Kasumi-1 (cell line): ENCODE results near the gene FEM1B.

Source experiments
- DNase-seq, 2 experiments: peaks; one replicate each; lab custom pipeline; 2025; lab: John Stamatoyannopoulos, UW

FEM1B gene

DNA sequence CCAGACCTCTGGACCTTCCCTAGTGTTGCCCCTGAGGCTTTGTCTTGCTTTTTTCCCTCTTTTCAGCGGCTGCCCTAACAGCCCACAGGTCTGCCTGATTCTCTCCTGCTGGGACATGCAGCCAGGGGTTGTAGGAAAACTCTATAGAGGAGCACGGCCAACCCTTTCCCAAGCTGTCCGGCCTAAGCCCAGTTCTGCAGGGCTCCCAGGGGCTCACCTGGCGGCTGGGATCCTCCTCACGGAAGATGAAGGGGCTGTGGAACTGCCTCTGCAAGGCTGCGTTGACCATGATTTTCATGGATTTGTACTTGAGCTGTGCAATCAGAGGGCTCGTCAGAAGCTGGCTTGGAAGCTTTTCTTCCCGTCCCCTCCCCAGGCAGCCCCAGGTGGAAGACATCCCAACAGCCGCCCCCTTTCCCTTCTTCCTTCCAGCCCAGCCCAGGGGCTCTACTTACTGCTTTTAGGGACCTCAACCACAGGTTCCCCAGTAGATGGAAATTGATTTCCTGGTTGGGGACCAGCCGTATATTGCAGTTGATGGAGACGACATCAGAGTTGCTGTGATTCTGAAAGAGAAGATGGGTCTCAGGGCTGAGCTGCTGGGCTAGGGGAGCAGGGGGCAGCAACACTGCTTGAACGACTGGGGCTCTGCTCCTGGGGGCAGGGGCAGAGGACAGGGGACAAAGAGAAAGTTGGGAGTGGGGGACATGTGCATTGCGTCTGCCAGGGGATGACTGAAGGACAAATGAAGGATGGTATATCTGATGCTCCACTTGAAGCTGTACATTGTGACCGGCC is 29.8 kb downstream of the FEM1B start:
- DNase-seq, result no peak

DNA sequence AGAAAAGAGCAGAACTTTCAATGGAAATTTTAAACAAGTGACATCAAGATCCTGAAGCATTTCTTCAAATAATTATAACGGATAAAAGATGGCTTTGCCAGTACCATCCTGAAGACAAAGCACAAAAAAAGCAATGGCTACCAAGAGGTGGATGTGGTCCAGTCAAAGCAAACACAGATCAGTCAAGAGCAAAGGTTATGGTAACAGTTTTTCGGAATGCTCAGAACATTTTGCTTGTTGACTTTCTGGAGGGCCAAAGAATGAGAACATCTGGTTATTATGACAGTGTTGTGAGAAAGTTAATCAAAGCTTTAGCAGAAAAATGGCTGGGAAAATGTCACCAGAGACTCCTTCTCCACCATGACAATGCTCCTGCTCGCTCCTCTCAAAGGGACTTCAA is 31.5 kb downstream of the FEM1B start:
- DNase-seq, result no peak

DNA sequence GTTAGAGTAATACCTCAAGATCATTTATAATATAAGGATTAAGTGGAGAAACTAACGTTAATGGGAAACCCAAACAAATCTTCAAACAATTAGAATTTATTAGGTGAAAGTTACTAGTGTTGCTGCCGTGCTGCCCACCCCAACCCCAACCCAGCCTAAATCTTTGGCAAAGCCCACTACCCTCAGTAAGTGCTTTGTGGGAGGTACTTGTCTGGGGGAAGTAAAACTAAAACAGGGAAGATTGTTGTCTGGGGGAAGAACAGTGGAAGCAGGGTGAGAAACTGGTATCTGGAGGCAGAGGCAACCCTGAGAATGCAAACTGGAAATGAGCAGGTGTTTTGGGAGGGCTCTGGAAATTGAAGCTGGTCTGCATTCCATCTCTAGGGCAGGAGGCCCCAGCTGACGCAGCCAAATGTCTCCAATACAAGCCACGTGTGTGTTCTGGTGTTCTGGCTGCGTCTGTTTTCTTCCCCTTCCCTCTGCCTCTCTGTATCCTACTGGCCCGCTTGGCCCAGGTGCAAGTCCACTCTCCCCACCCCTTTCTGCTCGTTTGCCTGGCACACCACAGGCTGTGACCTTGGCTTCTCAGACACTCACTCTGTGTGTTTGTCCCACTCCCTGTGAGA is 32.7 kb downstream of the FEM1B start:
- no peak for DNase-seq

DNA sequence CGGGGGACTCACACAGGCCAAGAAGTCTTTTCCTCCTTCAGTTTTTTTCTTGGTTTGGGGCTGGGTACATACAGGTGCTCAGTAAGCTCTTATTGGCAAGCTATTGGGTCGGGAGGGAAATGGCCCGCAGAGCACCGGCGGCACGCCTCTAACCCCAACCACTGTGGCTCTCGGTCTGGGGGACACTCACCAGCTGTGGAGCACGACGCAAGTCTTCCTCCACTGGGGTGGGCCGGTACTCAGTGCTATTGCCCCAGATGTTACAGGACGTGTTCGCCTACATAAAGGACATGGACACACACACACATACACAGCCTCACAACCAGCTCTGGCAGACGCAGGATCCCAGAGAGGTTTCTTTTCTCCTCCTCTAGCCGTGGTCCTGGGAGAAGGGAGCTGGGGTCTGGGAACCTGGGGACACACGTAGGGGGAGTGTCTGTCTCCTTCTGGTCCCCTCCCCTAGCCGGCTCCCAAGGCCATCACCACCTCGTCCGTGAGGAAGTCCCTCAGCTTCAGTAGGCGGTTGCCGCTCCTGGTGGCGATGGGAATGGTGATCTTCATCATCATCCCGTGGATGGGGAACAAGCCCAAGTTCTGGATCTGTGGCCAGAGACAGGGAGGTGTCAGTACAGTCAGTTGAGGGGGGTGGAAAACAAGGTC is 33.4 kb downstream of the FEM1B start:
- DNase-seq, result no peak

DNA sequence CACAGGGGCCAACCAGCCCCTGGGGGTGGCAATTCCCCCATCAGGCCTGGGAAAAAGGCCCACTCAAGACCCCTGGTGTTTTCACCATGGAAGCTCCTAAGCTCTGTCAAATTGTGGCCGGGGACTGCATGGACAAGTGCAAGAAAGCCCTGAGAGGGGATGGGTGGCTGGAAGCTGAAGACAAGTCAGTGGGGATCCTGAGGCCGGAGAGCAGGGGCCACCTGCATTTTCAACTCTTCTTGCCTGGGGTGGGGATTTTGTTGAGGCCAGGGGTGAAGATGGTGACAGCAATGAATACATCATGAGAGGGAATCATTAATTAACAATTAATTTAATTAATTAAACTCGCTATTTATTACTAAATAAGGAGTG is 33.9 kb downstream of the FEM1B start:
- no peak for DNase-seq

DNA sequence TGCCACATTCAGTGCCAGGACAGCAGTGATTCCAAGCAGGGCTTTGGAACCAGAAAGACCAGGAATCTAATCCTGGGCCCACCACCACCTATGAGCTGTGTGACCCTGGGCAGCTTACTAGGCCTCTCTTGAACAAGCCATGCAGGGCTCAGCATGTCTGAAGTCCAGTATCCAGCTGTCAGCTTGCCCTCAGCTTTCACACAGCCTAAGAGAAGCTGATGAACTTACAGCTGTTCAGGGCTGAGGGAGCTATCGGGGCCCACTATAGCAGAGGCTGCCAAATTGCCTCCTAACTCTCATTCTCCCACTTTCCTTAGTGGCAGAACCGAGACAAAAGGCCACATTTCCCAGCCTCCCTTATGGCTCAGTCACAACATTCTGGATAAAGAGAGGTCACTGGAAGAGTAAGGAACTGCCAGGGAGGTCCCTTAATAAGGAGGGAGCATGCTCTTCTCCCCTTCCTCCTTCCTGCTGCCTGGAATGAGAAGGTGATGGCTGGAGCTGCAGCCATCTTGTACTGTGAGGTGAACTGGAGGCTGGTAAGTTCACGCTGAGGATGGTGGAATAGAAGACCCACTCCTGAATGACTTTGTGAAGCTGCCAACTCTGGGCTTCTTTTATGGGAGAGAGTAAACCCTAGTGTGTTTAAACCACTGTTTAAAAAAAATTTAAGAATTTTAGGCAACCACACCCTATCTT is 34.5 kb downstream of the FEM1B start:
- DNase-seq, result no peak

DNA sequence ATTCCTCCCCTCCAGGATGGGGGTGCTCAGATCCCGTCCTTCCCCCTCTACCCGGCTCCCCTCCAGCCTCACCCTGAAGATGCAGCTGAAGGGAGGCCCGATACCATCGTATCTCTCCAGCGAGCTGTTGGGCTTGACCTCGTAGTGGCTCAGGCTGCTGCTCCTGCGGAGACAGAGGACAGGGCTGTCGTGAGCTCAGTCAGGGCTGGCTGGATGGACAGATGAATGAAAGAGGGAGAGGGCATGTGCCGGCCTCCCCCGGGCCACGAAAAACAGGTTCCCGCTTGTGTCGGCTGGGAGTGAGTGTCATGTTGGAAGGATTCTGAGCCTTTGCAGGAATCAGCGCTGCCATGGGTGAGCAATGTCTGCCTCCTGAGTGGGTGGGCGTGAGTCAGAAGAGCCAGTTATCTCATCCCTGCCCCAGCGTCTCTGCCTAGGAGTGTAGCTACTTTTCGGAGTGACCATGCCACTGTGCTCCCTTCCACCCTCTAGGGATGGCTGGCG is 35.2 kb downstream of the FEM1B start:
- DNase-seq, result no peak

DNA sequence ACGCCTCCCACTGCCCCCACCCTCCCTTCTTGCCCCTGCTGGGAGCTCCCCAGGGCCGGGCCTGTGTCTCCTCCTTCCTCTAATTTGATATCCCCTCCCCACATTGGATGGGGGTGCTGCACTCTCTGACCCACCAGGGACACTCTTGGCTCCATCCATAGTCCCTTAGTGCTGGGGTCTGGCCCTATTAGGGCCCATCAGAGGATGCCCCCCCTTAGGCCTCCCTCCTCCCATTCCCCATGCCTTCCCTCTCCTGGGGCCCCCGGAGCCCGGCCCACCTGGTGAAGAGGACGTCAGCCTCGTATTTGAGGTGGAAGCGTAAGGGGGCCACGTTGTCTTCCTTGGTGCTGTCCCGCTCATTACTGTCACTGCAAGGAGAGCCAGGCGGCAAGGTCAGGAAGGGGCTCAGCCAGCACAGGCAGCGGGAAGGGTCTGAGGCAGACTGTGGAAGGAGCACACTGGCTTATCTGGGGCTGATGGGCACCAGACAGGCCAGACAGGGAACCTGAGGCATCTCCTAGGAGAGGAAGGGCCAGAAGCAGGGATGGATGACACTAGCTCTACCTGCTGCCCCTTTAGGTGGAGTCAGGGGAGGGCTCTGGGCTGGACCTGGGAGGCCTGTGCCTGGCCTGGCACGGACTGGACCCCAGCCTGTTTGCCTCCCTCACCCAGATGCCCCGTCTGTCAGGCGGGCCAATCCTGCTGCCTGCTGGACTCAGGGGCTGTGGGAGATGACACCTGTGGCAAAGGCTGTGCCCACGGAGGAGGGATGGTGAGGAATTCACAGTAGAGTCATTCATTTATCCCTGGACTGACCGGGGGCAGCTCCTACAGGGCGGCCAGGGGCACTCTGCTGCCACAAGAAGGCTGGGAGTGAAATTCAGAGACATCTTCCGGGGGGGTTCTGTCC is 36.2 kb downstream of the FEM1B start:
- DNase-seq, result no peak

DNA sequence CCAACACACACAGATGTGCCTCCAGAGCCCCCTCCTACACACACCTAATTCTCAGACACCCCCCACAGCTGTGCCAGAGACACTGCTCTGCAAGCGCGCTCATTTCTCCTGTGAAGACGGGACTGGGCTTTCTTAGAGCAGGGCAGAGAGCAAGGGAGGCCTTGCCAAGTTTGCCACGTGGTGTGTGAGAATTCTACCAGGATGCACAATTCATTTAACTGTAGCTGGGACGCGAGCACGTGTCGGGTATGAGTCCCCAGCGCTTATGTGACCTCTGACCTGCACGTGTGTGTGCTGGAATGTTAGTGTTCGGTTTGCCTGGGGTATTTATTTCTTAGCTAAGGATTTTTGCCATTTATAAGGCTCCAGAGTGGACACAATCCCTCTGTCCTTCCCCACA is 37.0 kb downstream of the FEM1B start:
- no peak for DNase-seq

DNA sequence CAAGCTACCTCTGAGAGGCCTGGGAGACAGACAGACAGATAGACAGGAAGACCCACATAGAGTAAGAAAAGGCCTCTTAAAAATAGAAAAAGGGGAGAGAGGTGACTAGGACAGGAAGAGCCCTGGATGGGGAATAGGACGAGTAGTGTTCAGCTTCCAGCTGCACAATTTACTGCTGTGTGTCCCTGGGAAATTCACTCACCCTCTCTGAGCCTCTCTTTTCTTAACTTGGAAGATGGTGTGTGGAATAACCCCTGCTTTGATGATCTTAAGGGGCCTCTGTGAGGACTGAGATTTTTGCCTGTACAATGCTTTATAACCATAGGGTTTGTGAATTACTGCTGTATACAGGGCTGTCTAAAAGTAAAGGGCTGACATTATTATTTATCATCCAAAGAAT is 37.5 kb downstream of the FEM1B start:
- no peak for DNase-seq

DNA sequence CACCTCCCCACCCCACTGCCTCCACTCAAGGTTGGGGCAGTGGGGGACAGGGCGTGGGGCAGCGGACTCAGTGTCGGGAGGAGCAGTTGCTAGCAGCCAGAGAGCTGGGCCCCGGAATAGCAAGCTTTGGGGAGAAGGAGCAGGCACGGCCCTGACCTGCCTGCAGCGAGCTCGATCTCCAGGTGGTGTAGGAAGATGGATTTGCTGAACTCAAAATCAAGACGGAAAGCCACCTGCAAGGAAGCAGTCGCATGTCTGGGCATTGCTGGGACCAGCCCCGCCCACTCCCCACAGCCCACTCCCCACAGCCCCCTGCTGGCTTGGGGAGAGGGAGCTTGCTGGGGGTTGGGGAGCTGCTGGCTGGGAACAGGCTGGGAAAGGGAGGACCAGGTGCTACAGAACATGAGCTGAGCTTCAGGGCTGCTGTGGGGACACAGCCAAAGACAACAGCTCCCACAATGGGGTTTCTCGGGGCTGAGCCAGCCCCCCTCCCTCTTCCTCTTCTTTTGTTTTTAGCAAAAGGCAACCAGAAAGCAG is 38.0 kb downstream of the FEM1B start:
- DNase-seq, result no peak

DNA sequence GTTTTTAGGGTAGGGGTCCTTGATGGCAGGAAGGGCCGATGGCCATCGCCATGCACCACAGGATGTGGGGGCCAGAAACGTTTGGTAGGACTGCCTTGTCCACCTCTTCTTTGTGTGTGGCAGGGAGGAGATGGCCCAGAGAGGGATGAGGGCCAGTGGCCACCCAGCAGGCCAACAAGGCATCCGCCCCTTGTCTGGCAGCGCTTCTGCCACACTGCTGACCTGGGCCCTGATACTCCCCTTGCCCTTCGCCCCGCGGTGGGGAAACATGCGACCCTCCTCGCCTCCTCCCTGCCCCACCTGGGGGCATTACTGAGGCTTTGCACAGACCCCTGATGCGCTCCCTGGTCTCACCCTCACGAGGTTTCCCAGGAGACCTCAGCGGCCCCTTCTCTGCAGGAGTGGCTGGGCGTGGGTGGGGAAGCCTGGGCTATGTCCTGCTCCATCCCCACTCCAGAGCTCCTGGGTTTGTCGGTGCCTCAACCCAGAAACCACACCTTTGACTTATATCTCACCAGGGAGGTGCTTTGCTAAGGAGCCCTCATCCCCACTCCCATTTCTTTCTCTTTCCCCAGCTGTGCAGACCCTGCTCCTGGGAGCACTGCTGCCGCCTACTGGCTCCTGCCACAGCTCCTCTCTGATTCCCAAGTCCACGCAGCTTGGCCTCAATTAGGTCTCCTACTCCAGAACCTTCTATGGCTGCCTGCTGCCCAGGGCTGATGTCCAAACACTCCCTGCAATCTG is 38.7 kb downstream of the FEM1B start:
- DNase-seq, result no peak

DNA sequence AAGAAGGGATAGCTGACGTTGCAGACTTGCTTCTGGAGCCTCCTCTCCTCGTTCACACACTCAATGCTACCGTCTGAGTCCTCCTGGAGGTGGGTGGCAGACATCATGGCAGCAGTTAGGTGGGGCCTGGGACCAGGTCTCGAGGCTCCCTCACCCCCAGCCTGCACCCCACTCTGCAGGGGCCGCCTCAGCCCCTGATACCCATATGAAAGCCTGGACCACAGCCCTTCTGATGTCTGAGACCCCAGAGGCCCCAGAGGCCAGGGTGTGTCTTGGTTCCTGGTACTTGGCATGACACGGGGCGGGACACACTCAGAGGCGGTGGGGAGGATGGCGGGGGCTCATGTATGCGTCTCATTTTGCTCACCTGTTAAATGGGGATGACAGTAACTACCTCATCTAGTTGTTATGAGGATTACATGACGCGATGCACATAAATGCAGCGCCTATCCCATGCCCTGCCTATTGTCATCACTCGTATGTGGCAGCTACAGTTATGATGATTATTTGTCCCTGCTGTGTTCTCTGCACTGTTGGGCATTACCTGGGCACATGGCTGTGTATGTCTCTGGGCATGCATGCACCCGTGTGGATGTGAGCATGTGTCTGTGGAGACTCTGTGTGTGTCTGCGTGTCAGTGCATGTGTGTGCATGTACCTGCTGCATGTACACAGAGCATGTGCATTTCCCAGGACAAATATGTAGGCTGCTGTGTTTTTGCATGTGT is 39.9 kb downstream of the FEM1B start:
- DNase-seq, result no peak

DNA sequence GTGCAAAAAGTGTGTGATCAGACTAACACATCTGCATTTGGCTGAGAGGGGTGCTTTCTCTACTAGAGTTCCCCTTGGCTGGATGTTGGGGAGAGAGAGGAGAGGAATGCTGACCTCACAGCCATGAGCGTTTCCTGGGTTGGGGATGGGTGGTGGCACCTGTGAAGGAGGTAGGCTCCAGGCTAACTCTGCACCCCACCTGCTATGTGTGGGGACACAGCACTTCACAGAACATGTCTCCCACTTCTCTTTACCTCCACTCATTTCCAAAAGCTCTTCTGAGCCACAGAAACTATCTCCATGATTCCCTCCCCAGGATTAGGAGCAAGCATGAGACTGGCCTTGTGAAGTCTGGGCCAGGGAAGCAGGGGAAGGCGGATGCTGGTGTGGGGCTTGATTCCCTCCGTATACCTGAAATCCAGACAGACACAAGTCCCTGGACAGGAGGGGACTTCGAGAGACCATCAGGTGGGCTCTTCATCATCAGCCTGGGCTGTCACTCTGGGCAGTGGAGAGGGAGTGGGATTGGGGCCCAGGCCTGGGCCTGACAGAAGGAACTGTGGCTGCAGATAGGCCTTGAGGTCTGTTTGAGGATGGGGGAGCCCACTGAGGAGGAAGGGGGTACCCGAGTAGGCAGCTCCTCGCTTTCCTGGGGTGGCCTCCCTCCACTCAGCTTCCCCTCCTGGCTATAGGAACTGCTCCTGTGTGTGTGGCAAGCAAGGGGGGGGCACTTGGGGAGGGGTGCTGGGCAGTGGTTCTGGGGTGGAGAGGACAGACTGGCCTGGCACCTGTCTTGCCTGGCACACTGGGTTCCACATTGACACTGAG is 40.7 kb downstream of the FEM1B start:
- DNase-seq, result no peak

DNA sequence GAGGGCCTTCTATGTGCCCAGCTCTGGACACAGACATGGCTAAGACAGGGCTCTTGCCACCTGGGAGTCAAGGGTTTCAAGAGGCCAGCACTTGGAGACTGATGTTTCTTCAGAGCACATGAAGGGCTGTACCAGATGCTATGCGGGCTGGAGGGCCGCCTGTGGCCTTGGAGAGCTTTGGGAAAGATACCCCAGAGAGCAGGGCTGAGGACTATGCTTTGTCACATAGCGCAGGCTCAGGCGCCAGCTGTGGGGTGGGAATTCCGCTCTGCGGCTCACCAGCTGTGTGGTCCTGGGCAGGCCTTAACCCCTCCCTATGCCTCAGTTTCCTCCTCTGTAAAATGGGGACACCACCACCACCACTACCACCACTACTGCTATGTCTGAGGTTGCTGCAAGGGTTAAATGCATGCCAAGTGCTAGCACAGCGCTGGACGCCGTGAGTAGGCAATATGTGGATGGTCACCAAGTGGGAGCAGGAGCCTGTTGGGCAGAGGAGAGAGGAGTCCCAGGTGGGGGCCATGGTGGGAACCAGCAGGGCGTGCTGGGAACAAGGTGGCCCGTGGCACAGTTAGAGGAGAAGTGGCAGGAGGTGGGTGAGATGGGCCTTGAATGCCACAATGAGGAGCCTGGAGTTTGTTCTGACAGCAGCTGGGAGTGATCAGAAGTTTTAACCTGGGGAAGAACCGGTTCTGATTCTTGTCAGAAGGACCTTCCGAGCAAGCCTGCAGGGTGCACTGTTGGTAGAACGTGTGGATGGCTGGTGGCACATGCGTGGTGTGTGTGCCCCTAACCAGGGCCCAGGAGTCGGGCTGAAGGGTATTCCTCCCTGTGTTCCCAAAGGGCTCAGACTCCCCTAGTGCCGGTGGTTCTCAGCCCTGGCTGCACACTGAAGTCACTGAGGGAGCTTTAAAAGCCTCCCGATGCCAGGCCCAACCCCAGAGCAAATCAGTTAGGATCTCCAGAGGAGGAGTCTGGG is 41.7 kb downstream of the FEM1B start:
- no peak for DNase-seq

DNA sequence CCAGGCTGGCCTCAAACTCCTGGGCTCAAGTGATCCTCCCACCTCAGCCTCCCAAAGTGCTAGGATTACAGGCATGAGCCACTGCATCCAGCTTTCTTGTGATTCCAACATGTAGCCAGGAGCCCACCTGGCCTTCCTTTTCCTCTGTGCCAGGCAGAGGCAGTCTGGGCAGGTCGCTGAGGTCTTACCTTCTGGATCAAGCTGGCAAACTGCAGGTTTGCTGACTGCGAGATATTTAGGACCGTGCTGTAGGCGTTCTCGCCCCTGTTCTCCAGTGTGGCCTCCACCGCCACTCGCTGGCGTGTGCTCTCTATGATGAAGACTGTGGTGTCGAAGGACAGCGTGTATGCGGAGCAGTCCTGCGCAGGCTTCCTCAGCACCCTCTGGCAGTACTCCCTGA is 42.5 kb downstream of the FEM1B start:
- no peak for DNase-seq

DNA sequence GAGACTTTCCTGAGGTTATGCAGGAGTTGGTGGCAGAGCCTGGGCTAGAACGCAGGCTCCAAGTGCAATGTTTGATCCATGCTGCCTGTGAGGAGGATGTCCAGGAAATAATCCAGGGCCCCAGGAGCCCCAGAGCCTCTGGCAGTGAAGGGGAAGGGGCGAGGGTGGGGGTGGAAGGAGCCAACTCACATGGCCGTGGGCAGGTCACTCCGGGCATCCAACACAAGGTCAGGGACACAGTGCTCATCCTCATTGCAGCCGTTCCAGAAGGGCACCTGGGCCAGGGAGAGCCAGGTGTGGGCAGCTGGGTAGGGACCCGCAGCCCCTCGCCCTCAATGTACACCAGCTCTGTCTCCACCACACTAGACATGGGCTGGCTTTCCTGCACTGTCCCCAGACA is 43.7 kb downstream of the FEM1B start:
- no peak for DNase-seq

DNA sequence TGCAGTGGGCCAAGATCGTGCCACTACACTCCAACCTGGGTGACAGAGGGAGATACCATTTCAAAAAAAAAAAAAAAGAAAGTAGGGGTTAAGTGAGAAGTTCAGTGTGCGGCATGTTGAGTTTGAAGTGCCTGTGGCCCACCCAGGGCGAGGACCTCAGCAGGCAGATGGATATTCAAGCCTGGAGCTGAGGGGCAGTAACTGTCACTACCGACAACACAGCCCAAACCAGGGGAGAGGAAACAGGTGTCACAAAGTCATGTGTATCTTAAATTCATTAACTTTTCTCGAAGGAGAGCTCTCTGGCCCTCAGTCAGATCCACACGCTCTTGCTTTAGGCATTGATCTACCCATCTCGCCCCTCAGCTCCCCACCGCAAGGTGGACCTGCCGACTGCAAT is 45.3 kb downstream of the FEM1B start:
- no peak for DNase-seq
